Measurements from ENCODE around the gene CNST. TPM values are rescaled to one million over a fixed set of nuclear protein-coding genes. Genes with fewer than 3 reads are reported as not detected.
"Not testable (repeated sequence)": the region's sequence is repeated elsewhere in the genome, so short reads cannot be mapped to it uniquely, and the experiment has no call there.

Gene CNST
- total RNA-seq, 1 donor from 2014 or later: 31.0 TPM

GRCh38 chr1:246678816-246679793, 112.8 kb downstream of the CNST start:
- no peak for DNase-seq

GRCh38 chr1:246679794-246680177, 113.5 kb downstream of the CNST start:
- DNase-seq: no peak

GRCh38 chr1:246680190-246680589, 113.9 kb downstream of the CNST start:
- DNase-seq: peak; percentile 53

- no peak for DNase-seq
These were observed 114.5 kb downstream of the CNST start for GRCh38 chr1:246680696-246681130.

GRCh38 chr1:246681900-246682895, 115.9 kb downstream of the CNST start:
- DNase-seq: no peak

- DNase-seq: no peak
These were observed 117.3 kb downstream of the CNST start for GRCh38 chr1:246683521-246683920.

- no peak for DNase-seq
These were observed 120.7 kb downstream of the CNST start for GRCh38 chr1:246687002-246687401.

GRCh38 chr1:246689409-246690008, 123.3 kb downstream of the CNST start:
- DNase-seq: peak; percentile 81

GRCh38 chr1:246690100-246690499, 123.8 kb downstream of the CNST start:
- DNase-seq: no peak

- DNase-seq: no peak
These were observed 125.6 kb downstream of the CNST start for GRCh38 chr1:246691622-246692495.

- DNase-seq: not testable (repeated sequence)
These were observed 128.1 kb downstream of the CNST start for GRCh38 chr1:246694213-246694895.

GRCh38 chr1:246695136-246695535, 128.9 kb downstream of the CNST start:
- no peak for DNase-seq

- no peak for DNase-seq
These were observed 129.4 kb downstream of the CNST start for GRCh38 chr1:246695666-246696065.

- DNase-seq: no peak
These were observed 132.3 kb downstream of the CNST start for GRCh38 chr1:246698466-246699094.

- peak; percentile 95 for DNase-seq
These were observed 133.0 kb downstream of the CNST start for GRCh38 chr1:246699095-246699735.

- DNase-seq: peak; percentile 27
These were observed 137.3 kb downstream of the CNST start for GRCh38 chr1:246703581-246703980.

GRCh38 chr1:246705368-246705767, 139.1 kb downstream of the CNST start:
- no peak for DNase-seq

GRCh38 chr1:246708166-246708565, 141.9 kb downstream of the CNST start:
- no peak for DNase-seq

- DNase-seq: no peak
These were observed 142.9 kb downstream of the CNST start for GRCh38 chr1:246709196-246709595.

- DNase-seq: no peak
These were observed 143.6 kb downstream of the CNST start for GRCh38 chr1:246709835-246710234.

Measured in dermis blood vessel endothelial cell (primary cell).